ENCODE measurements around the gene DNM2.

- TF ChIP-seq CTCF (IDR thresholded peaks at IDR 0.05), result no peak
- TF ChIP-seq POLR2A (IDR thresholded peaks at IDR 0.05), result no peak
- no peak for TF ChIP-seq POLR2AphosphoS5 (IDR thresholded peaks at IDR 0.05)
Measured at GRCh38 chr19:10752913-10753704, 35.2 kb downstream of the DNM2 start.

Measured in suprapubic skin (tissue), 4 donors.